HG03457 (cell line): ENCODE results near the gene MYRIP.
A peak's percentile ranks its signal among the peaks of the same experiment; 100 is the strongest.

ENCODE experiments used
- ATAC-seq: cut with Tn5 transposase; IDR thresholded peaks from one replicate; pipeline ENCODE4 v1.9.1; 2021; ENCODE audit warnings: moderate number of reproducible peaks; ENCODE audit not compliant: unreplicated experiment

The MYRIP gene

GRCh38 chr3:40178012-40178594, 368.7 kb downstream of the MYRIP start:
- no peak for ATAC-seq

DNA sequence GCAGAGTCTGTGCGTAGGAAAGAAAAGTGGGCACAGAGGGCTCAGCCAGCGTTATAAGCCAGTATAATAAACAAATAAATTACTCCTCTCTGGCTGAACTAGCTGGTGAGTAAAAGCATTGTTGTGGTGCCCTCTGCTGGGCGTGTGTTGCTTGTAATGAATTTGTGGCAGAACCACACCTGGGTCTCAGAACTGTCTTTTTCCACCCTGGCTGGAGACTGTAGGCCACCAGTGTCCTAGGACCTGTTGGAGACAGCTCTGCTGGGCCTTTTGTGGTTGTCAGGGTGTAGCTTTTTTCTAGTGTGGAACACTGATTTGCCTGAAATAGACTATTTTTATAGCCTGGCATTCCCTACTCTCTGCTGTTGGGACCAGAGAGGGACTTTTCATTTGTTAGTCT, 369.6 kb downstream of the MYRIP start:
- ATAC-seq = no peak

DNA sequence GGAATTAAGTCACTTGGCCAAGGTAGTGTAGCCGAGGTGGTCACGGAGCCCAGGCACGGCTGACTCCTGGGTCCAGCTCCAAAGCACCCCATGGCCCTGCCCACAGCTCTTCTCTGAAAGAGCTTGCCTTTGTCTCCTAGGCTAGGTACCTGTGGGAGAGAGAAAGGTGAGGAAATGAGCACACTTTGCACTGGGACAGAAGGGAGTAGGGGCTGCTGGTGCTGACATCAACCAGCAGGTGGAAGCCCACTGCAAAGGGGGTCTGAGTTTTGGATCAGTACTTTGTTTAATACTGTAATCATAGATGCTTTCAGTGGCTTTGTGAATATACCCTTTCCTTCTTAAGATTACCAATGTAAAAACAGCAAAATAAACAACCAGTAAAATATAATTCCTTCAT, 371.8 kb downstream of the MYRIP start:
- no peak for ATAC-seq

- no peak for ATAC-seq
Observed at GRCh38 chr3:40185029-40185695, 375.8 kb downstream of the MYRIP start.

DNA sequence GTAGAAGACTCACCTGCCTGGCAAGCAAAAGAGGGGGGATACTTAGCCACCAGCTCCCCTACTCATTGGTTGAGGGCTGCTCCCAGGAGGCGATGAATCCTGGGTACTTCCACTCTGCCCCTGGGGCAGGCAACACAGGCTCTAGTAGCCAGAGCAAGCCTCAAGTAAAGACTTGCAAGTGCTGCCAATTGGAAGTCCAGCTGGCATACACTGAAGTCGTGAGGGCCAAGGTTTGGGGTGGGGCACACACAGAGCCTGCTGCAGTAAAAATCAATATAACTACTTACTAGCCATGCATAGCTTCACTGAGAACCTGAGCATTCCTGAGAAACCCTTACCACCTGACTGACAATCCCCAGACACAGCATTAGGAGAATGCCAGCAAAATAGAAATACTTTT, 377.1 kb downstream of the MYRIP start:
- ATAC-seq = no peak

DNA sequence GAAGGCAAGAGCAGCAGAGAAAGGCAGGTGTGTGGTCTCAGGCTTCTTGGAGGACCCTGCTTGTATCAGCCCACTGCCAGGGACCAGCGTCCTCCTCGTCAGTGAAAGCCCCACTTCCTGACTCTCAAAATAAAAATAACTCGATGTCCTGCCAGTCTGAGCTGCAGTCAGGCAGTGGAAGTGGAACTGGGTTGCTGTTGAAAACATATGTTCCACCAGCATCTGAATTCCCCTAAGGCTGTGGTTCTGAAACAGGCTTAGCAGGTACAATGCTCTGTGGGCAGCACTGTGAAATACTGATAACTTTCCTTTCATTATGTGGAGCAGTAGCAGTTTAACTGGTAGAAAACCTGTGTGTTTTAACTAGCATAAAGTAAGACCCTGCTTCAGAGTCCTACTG, 378.5 kb downstream of the MYRIP start:
- peak; percentile 59 for ATAC-seq

DNA sequence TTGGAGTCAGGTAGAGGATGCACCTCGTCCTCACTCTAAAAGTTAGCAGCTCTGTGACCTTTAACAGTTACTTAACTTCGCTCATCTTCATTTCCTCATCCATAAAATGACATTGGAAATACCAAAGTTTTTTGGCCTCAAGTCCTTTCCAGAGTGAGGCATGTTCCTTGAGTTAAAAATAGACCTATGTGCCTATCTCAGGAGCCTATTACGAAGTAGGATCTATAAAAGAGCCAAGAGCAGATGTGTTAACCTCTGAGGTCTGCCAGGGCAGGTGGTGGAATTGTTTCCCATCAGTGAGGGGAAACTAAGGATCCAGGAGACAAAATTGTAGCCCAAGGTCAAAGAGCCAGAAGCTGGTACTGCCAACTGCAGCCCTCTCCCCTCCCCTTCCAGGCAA, 379.7 kb downstream of the MYRIP start:
- ATAC-seq = no peak

DNA sequence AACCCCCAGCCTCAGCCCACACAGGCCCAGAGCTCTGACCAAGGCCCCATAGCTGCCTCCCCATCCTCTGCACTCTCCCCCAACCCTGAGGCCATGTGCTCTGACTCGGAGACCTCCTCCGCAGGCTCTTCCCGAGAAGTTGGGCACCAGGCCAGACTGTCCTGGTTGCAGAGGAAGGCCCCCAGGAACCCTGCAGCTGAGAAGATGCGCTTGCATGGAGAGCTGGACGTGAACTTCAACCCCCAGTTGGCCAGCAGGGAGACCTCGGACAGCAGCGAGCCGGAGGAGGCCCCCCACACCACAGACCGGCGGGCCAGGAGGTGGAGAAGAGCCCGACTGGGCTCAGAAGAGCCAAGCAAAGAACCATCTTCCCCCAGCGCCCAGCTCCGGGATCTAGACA, 380.6 kb downstream of the MYRIP start:
- ATAC-seq = no peak

DNA sequence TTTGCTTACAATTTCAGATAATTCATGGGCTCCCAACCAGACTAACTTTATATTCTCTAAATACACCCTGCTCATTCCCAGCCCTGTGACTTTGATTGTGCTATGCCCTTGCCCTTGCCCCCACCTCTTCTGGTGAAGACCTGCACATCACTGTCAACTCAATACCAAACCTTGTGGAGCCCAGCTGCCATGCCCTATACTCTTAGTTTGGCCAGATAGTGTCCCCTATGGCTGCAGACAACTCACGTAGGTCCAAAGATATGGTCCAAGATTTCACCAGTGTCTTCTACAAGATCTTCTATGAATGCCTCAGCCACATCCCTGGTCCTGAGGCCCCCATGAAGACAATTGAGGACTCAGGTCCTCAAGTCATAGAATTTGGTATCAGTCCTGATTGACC, 381.8 kb downstream of the MYRIP start:
- no peak for ATAC-seq

- no peak for ATAC-seq
Observed at GRCh38 chr3:40191850-40192448, 382.5 kb downstream of the MYRIP start.

GRCh38 chr3:40192628-40193027, 383.2 kb downstream of the MYRIP start:
- ATAC-seq = no peak

- no peak for ATAC-seq
Observed at GRCh38 chr3:40196966-40197365, 387.6 kb downstream of the MYRIP start.

DNA sequence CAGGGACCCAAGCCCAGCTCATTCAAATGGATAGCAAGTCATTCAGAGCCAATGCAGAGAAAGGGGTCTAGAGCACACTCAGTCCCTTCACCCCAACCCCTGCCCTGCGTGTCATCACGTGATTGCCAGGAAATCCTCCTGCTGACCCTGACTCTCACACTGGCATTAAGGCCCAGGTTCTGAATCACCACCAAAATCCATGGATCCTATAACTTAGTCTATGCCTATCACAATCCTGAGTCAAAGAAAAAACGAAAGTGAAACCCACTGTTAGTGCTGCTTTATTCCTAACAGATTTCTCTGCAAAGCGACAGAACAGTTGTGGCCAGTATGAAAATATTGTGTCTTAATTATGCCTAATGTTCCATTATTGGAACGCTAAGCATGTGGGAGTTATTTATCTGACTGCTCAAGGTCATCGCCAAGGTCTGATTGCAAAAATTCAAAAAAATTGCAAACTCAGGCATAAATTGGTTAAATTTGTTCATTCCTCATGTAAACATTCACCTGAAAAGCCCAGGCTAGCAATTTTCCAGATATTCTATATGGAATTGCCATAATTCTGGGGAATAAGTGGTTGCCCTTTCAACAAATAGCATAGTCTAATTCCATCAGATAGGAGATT, 391.4 kb downstream of the MYRIP start:
- no peak for ATAC-seq

GRCh38 chr3:40201770-40202169, 392.4 kb downstream of the MYRIP start:
- ATAC-seq = no peak

DNA sequence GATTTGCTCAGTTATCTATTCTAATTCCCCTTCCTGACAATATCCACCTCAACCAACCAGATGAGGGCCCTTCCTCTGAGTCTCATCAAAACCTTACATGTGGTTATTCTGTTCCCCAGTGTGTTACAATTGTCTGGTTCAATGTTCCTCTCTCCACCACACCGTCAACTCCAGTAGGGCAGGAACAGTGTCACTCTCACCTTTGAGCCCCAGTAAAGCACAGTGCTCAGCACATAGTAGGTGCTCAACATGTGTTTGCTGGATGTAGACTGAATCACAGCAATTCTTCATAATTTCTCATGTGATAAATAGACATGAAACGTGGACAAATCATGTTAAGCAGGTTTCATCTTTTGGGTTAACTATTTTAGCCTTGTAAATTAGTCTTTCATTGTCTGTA, 397.1 kb downstream of the MYRIP start:
- no peak for ATAC-seq

DNA sequence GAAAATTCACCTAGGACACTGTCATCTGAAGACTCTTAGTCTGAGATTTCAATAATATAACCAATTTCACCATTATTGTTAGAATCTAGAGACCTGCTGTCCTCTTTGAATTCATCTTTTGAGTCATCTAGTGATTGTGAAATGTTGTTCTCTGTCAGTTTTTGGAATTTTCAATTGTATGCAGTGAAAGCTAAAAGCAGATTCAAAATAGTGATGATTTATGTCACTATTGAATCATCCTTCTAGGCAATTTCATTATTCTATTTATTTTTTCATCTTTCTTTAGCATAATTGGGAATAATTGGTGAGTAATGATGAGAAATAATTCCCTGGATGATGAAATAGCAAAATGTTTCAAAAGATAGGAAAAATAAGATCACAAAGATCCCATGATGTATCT, 398.4 kb downstream of the MYRIP start:
- no peak for ATAC-seq

DNA sequence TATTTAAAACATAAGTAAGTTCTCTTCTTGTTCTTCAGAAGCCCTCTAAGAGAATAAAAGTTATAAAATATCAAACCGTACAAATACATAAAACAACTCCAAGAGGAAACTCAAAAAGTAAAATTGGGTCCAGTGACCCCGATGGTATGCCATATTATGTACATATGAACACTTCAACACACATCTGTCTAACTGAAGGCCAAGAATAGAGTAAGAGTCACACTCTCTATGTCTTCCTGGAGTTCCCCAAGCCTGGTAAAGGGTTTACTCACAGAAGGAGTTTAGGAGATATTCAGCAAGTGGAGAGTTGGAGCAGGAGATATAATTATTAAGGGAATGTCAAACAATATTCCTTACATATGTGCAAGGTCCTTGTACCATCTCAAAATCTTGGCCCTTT, 398.8 kb downstream of the MYRIP start:
- ATAC-seq = no peak

- no peak for ATAC-seq
Observed at GRCh38 chr3:40211579-40211978, 402.2 kb downstream of the MYRIP start.

DNA sequence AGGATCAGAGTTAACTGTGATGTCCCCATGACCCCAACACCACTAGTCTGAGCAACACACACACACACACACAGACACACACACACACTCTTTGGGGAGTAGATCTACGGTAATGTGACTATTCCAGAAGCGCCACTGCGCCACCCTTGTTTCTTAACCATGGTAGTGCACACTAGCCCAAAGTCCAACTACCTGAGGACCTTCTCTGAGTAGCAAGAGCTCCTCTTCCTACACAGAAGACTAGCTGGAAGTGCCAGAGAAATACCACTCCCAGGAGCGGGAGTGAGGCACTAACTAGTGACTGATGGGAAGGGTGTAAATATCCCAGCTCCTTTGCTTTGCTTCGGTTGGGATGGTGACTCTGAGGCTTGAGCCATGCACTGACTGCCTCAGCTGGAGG, 404.1 kb downstream of the MYRIP start:
- no peak for ATAC-seq

DNA sequence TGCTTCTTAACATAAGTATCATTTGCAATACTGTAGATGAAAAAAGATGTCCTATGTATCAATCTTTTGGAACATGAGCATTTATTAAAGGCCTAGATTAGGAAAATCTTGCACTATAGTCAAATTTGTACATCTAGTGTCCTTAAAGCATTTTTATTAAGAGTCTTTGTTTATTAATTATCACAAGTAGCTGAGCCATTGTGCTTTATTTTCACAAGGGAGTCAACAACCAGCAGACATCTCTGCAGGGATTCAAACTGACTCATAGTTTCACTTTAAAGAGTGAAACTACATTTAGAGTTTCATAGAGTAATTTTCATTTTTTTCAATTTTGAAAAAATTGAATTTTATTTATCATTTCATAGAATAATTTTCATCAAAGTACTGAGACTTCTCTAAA, 405.6 kb downstream of the MYRIP start:
- ATAC-seq = no peak

GRCh38 chr3:40216471-40216870, 407.1 kb downstream of the MYRIP start:
- no peak for ATAC-seq

GRCh38 chr3:40223856-40224255, 414.4 kb downstream of the MYRIP start:
- ATAC-seq = no peak
